Panc1 (cell line): ENCODE data around the gene VOPP1. TPM values are rescaled to one million over a fixed set of nuclear protein-coding genes. Genes with fewer than 3 reads are reported as not detected.
A peak's percentile ranks its signal among the peaks of the same experiment; 100 is the strongest.

Experiments
- ATAC-seq: fragments of 200-7000 bp; cut with Tn5 transposase; 2 replicates; pipeline ENCODE4 v1.9.1; 2020; ENCODE audit warnings: mild to moderate bottlenecking, moderate library complexity
- BruUV-seq: library from RNA; stranded (reverse); fragments of 400-500 nt; replicated peaks from 2 replicates; lab custom pipeline; 2021; lab: Mats Ljungman, UMichigan
- CTCF ChIA-PET: fragments of 300-600 bp; sonication (Branson Sonifier 250); formaldehyde crosslinking; loops from one replicate; lab custom pipeline; 2022; ENCODE audit warnings: antibody characterized with exemption; lab: Charles Lee
- POLR2A ChIA-PET: fragments of 300-600 bp; sonication (Branson Sonifier 250); formaldehyde crosslinking; loops from one replicate; lab custom pipeline; 2022; ENCODE audit warnings: antibody characterized with exemption; lab: Charles Lee
- DNase-seq: peaks from one replicate; pipeline ENCODE4 v3.0.0-alpha.2; 2010; ENCODE audit warnings: low read depth, low spot score
- H3K27ac ChIP-seq: 2 replicates; pipeline ENCODE4 v1.5.1; 2011; ENCODE audit warnings: mild to moderate bottlenecking, low read length, inconsistent platforms
- H3K27me3 ChIP-seq: fragments of 200-500 bp; sonication (Bioruptor generic); 2 replicates; pipeline ENCODE4 v1.6.0; 2014; ENCODE audit warnings: low read length, inconsistent platforms; ENCODE audit not compliant: control insufficient read depth, insufficient read depth
- H3K36me3 ChIP-seq: fragments of 200-500 bp; sonication (Bioruptor generic); 2 replicates; pipeline ENCODE4 v1.5.1; 2014; ENCODE audit warnings: inconsistent platforms, mild to moderate bottlenecking, low read length, moderate library complexity; ENCODE audit not compliant: control insufficient read depth, insufficient read depth
- H3K4me1 ChIP-seq: 2 replicates; pipeline ENCODE4 v1.5.1; 2011; ENCODE audit warnings: inconsistent platforms, mild to moderate bottlenecking, low read length, moderate library complexity; ENCODE audit not compliant: control insufficient read depth, insufficient read depth
- H3K4me3 ChIP-seq, 2 experiments: 2 replicates each; pipeline ENCODE4 v1.5.1; 2011 to 2012; ENCODE audit warnings: low read depth in 2 of 2, low read length in 2 of 2, mild to moderate bottlenecking in 2 of 2, inconsistent platforms in 1 of 2, moderate library complexity in 1 of 2
- H3K9me3 ChIP-seq: fragments of 200-500 bp; sonication (Bioruptor generic); 2 replicates; pipeline ENCODE4 v1.5.1; 2014; ENCODE audit warnings: low read depth, mild to moderate bottlenecking, inconsistent platforms, low read length, moderate library complexity; ENCODE audit not compliant: control insufficient read depth, insufficient read depth
- CTCF ChIP-seq: fragments of 450-650 bp; IDR thresholded peaks from 2 replicates; pipeline ENCODE4 v1.5.1; 2017; ENCODE audit warnings: mild to moderate bottlenecking
- POLR2AphosphoS5 ChIP-seq: IDR thresholded peaks from 2 replicates; pipeline ENCODE4 v1.6.1; 2012; ENCODE audit warnings: mild to moderate bottlenecking, low read depth, low read length, moderate library complexity
- REST ChIP-seq, 2 experiments: IDR thresholded peaks; 2 replicates each; pipeline ENCODE4 v1.6.1; 2011 to 2012; ENCODE audit warnings: low read depth in 2 of 2, control low read depth in 1 of 2, low read length in 1 of 2, mild to moderate bottlenecking in 1 of 2, moderate library complexity in 1 of 2; ENCODE audit not compliant: insufficient read depth in 1 of 2
- SIN3A ChIP-seq: IDR thresholded peaks from 2 replicates; pipeline ENCODE4 v1.6.1; 2012; ENCODE audit warnings: low read depth, mild to moderate bottlenecking, low read length, moderate library complexity, borderline replicate concordance; ENCODE audit not compliant: insufficient read depth
- TCF7L2 ChIP-seq: IDR thresholded peaks from 2 replicates; pipeline ENCODE4 v1.6.1; 2011; ENCODE audit warnings: mild to moderate bottlenecking, low read depth, low read length, inconsistent platforms
- in situ Hi-C: cut with HindIII; loops from 2 replicates; pipeline ENCODE4 v1.10.0; 2016; ENCODE audit warnings: low sequenced_read_pairs, low pct_unique_long_range_greater_than_20kb
- intact Hi-C: fragments of 100-400 bp; cut with micrococcal nuclease; formaldehyde crosslinking; loops from one replicate; pipeline ENCODE4 v1.10.0; 2022; ENCODE audit not compliant: unreplicated experiment
- total RNA-seq: library from RNA; stranded (reverse); gene quantifications from one replicate; pipeline ENCODE4 v1.2.1, GENCODE V29; 2021; ENCODE audit not compliant: unreplicated experiment

Gene VOPP1
- total RNA-seq, 1 experiment from 2014 or later: 131 TPM

- no peak for DNase-seq
- Histone ChIP-seq H3K27ac (peak overlapping the region; percentile 69), H3K36me3 (no peaks in the 10 kb centered on the region), H3K9me3 (no peaks in the 10 kb centered on the region), H3K4me3 (no peak overlapping the region), H3K4me1 (peaks cover 35% of the 10 kb centered on the region), H3K27me3 (no peaks in the 10 kb centered on the region)
- intact Hi-C loops: no loop called here
- POLR2A ChIA-PET: interaction anchor here (0.5 to 1.5 kb wide), 2 partner anchors 15 to 487 kb away, joined by 3 to 5 read pairs; no protein-coding TSS in a partner anchor
- no TSS peak for BruUV-seq
- ATAC-seq: 0 out of 2 replicates have a peak, but pooled peaks have one; percentile 9
- in situ Hi-C loops: no loop called here
- TF ChIP-seq POLR2AphosphoS5 (no peak), TCF7L2 (no peak), SIN3A (no peak), CTCF (no peak), REST (IDR thresholded peaks at IDR 0.05; ENCODE audit: insufficient read depth in 1 of 2, low read depth in 2 of 2, low read length in 1 of 2) (no peak)
- CTCF ChIA-PET: interaction anchor here (0.5 kb wide), 1 partner anchor 447 kb away, joined by 4 read pairs; no protein-coding TSS in a partner anchor
Measured at GRCh38 chr7:55533729-55534080, 38.6 kb downstream of the VOPP1 start.

- no peak for DNase-seq
- H3K27me3 ChIP-seq: no peaks in the 10 kb centered on the region
- H3K27ac ChIP-seq: peak overlapping the region; percentile 69
- intact Hi-C loops: no loop called here
- CTCF ChIA-PET: interaction anchor here (0.5 kb wide), 1 partner anchor 448 kb away, joined by 4 read pairs; no protein-coding TSS in a partner anchor
- H3K4me3 ChIP-seq: no peak overlapping the region
- no peaks in the 10 kb centered on the region for H3K36me3 ChIP-seq
- TF ChIP-seq SIN3A: no peak
- no peak for TF ChIP-seq REST (IDR thresholded peaks at IDR 0.05; ENCODE audit: insufficient read depth in 1 of 2, low read depth in 2 of 2, low read length in 1 of 2)
- no peak for TF ChIP-seq TCF7L2
- no peak for TF ChIP-seq CTCF
- no peak for TF ChIP-seq POLR2AphosphoS5
- no TSS peak for BruUV-seq
- peak; percentile 31; the same call in 1 of the 2 replicates for ATAC-seq
- H3K4me1 ChIP-seq: peaks cover 35% of the 10 kb centered on the region
- in situ Hi-C loops: no loop called here
- H3K9me3 ChIP-seq: no peaks in the 10 kb centered on the region
- POLR2A ChIA-PET: interaction anchor here (0.5 to 1.5 kb wide), 3 partner anchors 16 to 486 kb away, joined by 3 to 5 read pairs (median 3); no protein-coding TSS in a partner anchor
Measured at GRCh38 chr7:55533050-55533728, 39.1 kb downstream of the VOPP1 start.
